DND-41 (cell line): ENCODE measurements around the gene CHAT.

Experiments
- EZH2 ChIP-seq: IDR thresholded peaks from 3 replicates; pipeline ENCODE4 v1.6.1; 2012; ENCODE audit warnings: borderline replicate concordance, low read depth, mild to moderate bottlenecking, moderate library complexity, low read length, inconsistent platforms; ENCODE audit not compliant: severe bottlenecking
- TF ChIP-seq, protein P1 (sequence below): IDR thresholded peaks from 2 replicates; pipeline ENCODE4 v1.5.1; 2012; ENCODE audit warnings: borderline replicate concordance, low read length, moderate library complexity, mild to moderate bottlenecking; ENCODE audit not compliant: poor library complexity, severe bottlenecking; ENCODE audit errors: extremely low read depth

DNA sequence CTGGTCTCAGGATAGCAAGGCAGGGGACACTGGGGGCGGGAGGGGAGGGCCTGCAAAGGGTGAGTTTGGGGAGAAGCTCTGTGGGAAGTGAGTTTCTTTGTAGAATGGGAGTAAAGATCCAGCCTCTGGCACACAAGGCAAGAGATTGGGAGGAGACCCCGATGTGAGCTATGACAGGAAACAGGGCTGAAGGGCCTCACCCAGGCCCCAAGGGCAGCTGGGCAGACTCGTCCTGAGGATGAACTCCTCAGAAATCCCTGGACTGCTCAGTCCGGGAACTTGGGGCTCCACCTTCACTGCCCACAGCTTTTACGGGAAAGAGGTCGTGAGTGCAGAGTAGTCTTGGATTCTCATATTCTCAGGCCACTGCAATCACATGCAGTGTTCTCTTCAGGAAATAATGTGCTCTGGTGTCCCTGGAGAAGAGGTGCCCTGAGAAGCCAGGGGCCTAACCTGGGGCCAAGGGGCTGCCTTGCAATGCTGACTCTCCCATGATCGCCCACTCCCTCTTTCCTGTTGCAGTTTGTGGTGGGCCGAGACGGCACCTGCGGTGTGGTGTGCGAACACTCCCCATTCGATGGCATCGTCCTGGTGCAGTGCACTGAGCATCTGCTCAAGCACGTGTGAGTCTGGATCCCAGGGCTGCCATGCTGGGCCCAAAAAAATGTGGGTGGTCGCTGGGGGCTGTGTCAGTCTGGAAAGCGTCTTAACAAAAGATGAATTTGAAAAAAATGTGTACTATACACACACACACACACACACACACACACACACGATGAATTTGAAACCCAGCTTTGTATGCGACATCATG, 34.4 kb downstream of the CHAT start:
- TF ChIP-seq, protein P1, sequence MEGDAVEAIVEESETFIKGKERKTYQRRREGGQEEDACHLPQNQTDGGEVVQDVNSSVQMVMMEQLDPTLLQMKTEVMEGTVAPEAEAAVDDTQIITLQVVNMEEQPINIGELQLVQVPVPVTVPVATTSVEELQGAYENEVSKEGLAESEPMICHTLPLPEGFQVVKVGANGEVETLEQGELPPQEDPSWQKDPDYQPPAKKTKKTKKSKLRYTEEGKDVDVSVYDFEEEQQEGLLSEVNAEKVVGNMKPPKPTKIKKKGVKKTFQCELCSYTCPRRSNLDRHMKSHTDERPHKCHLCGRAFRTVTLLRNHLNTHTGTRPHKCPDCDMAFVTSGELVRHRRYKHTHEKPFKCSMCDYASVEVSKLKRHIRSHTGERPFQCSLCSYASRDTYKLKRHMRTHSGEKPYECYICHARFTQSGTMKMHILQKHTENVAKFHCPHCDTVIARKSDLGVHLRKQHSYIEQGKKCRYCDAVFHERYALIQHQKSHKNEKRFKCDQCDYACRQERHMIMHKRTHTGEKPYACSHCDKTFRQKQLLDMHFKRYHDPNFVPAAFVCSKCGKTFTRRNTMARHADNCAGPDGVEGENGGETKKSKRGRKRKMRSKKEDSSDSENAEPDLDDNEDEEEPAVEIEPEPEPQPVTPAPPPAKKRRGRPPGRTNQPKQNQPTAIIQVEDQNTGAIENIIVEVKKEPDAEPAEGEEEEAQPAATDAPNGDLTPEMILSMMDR, result no peak
- no peak for TF ChIP-seq EZH2
